ENCODE results near the gene CHSY1.

DNA sequence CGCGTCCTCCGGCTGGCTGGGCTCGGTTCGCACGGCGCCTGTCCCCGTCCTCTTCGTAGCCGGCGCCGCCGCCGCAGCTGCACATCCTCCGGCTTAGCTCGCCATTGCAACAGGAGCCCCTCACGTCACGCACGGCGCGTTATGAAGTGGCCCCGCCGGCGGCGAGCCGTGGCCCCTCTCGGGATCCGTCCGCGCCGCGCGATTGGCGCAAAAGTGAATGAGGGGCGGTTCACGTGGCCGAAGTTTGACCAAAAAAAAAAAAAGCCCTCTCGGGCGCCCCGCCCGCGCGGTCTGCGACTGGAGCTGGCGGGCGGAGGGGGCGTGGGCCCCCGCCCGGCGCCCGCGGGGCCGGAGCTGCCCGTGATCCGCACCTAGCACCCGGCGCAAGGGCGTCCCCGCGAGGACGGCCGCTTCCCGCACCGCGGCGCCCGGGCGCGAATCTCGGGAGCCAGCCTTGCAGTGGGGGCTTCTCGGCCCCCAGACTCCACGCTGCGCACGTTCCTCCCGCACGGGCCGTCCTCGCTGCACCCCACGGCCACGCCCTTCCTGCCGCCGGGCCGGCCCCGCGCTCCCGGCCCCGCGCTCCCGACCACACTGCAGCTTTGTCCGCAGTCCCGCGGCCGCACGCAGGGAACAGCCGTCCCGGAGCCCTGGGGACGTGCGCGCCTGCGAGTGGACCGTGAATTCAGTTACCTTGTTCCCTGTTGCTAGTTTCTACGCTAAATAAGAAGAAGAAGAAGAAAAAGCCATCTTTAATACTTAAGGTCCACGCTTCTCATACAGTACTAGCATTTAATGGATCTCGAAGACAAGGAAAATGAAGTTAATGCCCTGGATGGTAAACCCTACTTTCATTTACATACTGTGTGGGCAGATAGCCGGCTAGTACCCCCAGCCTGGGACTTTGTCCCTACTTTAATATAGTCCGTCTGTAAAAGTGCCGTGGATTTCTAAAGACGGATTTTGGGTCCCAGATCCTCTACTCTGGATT, at the start of gene CHSY1:
- TF ChIP-seq, protein P1, sequence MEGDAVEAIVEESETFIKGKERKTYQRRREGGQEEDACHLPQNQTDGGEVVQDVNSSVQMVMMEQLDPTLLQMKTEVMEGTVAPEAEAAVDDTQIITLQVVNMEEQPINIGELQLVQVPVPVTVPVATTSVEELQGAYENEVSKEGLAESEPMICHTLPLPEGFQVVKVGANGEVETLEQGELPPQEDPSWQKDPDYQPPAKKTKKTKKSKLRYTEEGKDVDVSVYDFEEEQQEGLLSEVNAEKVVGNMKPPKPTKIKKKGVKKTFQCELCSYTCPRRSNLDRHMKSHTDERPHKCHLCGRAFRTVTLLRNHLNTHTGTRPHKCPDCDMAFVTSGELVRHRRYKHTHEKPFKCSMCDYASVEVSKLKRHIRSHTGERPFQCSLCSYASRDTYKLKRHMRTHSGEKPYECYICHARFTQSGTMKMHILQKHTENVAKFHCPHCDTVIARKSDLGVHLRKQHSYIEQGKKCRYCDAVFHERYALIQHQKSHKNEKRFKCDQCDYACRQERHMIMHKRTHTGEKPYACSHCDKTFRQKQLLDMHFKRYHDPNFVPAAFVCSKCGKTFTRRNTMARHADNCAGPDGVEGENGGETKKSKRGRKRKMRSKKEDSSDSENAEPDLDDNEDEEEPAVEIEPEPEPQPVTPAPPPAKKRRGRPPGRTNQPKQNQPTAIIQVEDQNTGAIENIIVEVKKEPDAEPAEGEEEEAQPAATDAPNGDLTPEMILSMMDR (IDR thresholded peaks at IDR 0.05; ENCODE audit: low read depth, low read length), result no peak
- TF ChIP-seq EZH2phosphoT487 (IDR thresholded peaks at IDR 0.05; ENCODE audit: low read depth), result no peak
